Measurements from ENCODE around the gene ICA1L.
A peak's percentile ranks its signal among the peaks of the same experiment; 100 is the strongest.

Gene ICA1L

GRCh38 chr2:202831242-202832220, 40.0 kb downstream of the ICA1L start:
- Histone ChIP-seq H2AK5ac (ENCODE audit: low read depth, low read length) (no peak overlapping the region), H2AFZ (ENCODE audit: low read length) (no peak overlapping the region), H3K9me3 (replicated peaks in 1 of 2; ENCODE audit: control insufficient read depth in 2 of 2, insufficient read depth in 1 of 2, low read depth in 1 of 2, low read length in 2 of 2) (no peaks in the 10 kb centered on the region), H2BK5ac (ENCODE audit: low read length) (no peak overlapping the region), H2BK120ac (ENCODE audit: low read depth, low read length) (no peak overlapping the region), H3K27ac (replicated peaks; ENCODE audit: low read length) (no peak overlapping the region), H2BK15ac (ENCODE audit: low read length) (no peak overlapping the region), H2BK12ac (ENCODE audit: low read length) (no peak overlapping the region), H3K4me3 (ENCODE audit: low read length in 2 of 2) (no peak overlapping the region), H3K4ac (ENCODE audit: low read length) (no peak overlapping the region), H3K4me2 (ENCODE audit: insufficient read depth, low read length, poor library complexity, severe bottlenecking) (no peak overlapping the region), H3K14ac (ENCODE audit: low read length) (no peak overlapping the region), H4K8ac (ENCODE audit: low read depth, low read length) (no peak overlapping the region), H4K91ac (ENCODE audit: low read depth, low read length, poor library complexity) (no peak overlapping the region), H3K4me1 (ENCODE audit: control insufficient read depth in 2 of 2, insufficient read depth in 1 of 2, low read depth in 1 of 2, low read length in 2 of 2) (no peaks in the 10 kb centered on the region), H3K9ac (ENCODE audit: low read depth, low read length, poor library complexity) (no peak overlapping the region), H3K27me3 (ENCODE audit: control insufficient read depth in 3 of 3, insufficient read depth in 3 of 3, low read depth in 1 of 3, low read length in 3 of 3) (no peaks in the 10 kb centered on the region), H3K18ac (ENCODE audit: low read length) (no peak overlapping the region), H3K23ac (ENCODE audit: low read depth, low read length, poor library complexity) (no peak overlapping the region), H3K79me1 (ENCODE audit: low read depth, low read length) (no peaks in the 10 kb centered on the region), H3K36me3 (replicated peaks in 1 of 2; ENCODE audit: control insufficient read depth in 2 of 2, insufficient read depth in 2 of 2, low read length in 2 of 2) (no peaks in the 10 kb centered on the region)
- peak; percentile 17 for DNase-seq (ENCODE audit: low spot score)
- no CpG with 5 or more reads among the region's 6 CpGs for WGBS, 2 donors (ENCODE audit: extremely low coverage in 2 of 2, insufficient read length in 2 of 2, insufficient replicate concordance in 1 of 2)

DNA sequence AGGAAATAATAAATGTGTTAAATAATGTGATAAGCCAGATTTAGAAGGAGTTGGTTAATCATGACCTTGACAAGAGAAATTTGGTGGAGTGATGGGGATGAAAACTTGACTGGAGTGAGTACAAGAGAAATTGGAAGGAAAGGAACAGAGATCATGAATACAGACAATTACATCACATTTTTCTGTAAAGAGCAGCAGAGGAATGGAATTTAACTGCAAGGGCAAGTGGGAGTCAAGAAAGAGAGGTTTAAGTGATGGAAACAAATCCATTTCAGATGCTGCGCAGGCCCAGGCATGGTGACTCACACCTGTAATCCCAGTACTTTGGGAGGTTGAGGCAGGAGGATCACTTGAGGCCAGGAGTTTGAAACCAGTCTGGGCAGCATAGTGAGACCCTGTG, 46.7 kb downstream of the ICA1L start:
- no peak overlapping the region for H3K4me3 ChIP-seq (ENCODE audit: low read length in 2 of 2)
- H3K27ac ChIP-seq (replicated peaks; ENCODE audit: low read length) = no peak overlapping the region
- DNase-seq (ENCODE audit: low spot score) = no peak
- no peak overlapping the region for H2BK12ac ChIP-seq (ENCODE audit: low read length)
- H3K18ac ChIP-seq (ENCODE audit: low read length) = no peak overlapping the region
- no peak overlapping the region for H2BK120ac ChIP-seq (ENCODE audit: low read depth, low read length)
- no peak overlapping the region for H2BK15ac ChIP-seq (ENCODE audit: low read length)
- no peak overlapping the region for H3K14ac ChIP-seq (ENCODE audit: low read length)
- H2BK5ac ChIP-seq (ENCODE audit: low read length) = no peak overlapping the region
- no peaks in the 10 kb centered on the region for H3K27me3 ChIP-seq (ENCODE audit: control insufficient read depth in 3 of 3, insufficient read depth in 3 of 3, low read depth in 1 of 3, low read length in 3 of 3)
- no peak overlapping the region for H2AK5ac ChIP-seq (ENCODE audit: low read depth, low read length)
- H3K4me2 ChIP-seq (ENCODE audit: insufficient read depth, low read length, poor library complexity, severe bottlenecking) = no peak overlapping the region
- no CpG with 5 or more reads among the region's 1 CpG for WGBS, 2 donors (ENCODE audit: extremely low coverage in 2 of 2, insufficient read length in 2 of 2, insufficient replicate concordance in 1 of 2)
- H3K4ac ChIP-seq (ENCODE audit: low read length) = no peak overlapping the region
- no peaks in the 10 kb centered on the region for H3K36me3 ChIP-seq (replicated peaks in 1 of 2; ENCODE audit: control insufficient read depth in 2 of 2, insufficient read depth in 2 of 2, low read length in 2 of 2)
- no peak overlapping the region for H4K8ac ChIP-seq (ENCODE audit: low read depth, low read length)
- H3K23ac ChIP-seq (ENCODE audit: low read depth, low read length, poor library complexity) = no peak overlapping the region
- no peak overlapping the region for H2AFZ ChIP-seq (ENCODE audit: low read length)
- no peaks in the 10 kb centered on the region for H3K79me1 ChIP-seq (ENCODE audit: low read depth, low read length)
- H4K91ac ChIP-seq (ENCODE audit: low read depth, low read length, poor library complexity) = no peak overlapping the region
- H3K4me1 ChIP-seq (ENCODE audit: control insufficient read depth in 2 of 2, insufficient read depth in 1 of 2, low read depth in 1 of 2, low read length in 2 of 2) = no peaks in the 10 kb centered on the region
- H3K9ac ChIP-seq (ENCODE audit: low read depth, low read length, poor library complexity) = no peak overlapping the region
- H3K9me3 ChIP-seq (replicated peaks in 1 of 2; ENCODE audit: control insufficient read depth in 2 of 2, insufficient read depth in 1 of 2, low read depth in 1 of 2, low read length in 2 of 2) = no peaks in the 10 kb centered on the region

- no peak overlapping the region for H3K4ac ChIP-seq (ENCODE audit: low read length)
- no peak overlapping the region for H4K91ac ChIP-seq (ENCODE audit: low read depth, low read length, poor library complexity)
- no CpG with 5 or more reads among the region's 2 CpGs for WGBS, 2 donors (ENCODE audit: extremely low coverage in 2 of 2, insufficient read length in 2 of 2, insufficient replicate concordance in 1 of 2)
- H2BK15ac ChIP-seq (ENCODE audit: low read length) = no peak overlapping the region
- H3K18ac ChIP-seq (ENCODE audit: low read length) = no peak overlapping the region
- no peak overlapping the region for H3K23ac ChIP-seq (ENCODE audit: low read depth, low read length, poor library complexity)
- no peaks in the 10 kb centered on the region for H3K27me3 ChIP-seq (ENCODE audit: control insufficient read depth in 3 of 3, insufficient read depth in 3 of 3, low read depth in 1 of 3, low read length in 3 of 3)
- H3K4me3 ChIP-seq (ENCODE audit: low read length in 2 of 2) = no peak overlapping the region
- H3K4me2 ChIP-seq (ENCODE audit: insufficient read depth, low read length, poor library complexity, severe bottlenecking) = no peak overlapping the region
- no peak overlapping the region for H2BK5ac ChIP-seq (ENCODE audit: low read length)
- no peak overlapping the region for H2BK12ac ChIP-seq (ENCODE audit: low read length)
- H3K27ac ChIP-seq (replicated peaks; ENCODE audit: low read length) = no peak overlapping the region
- no peaks in the 10 kb centered on the region for H3K4me1 ChIP-seq (ENCODE audit: control insufficient read depth in 2 of 2, insufficient read depth in 1 of 2, low read depth in 1 of 2, low read length in 2 of 2)
- DNase-seq (ENCODE audit: low spot score) = no peak
- H3K9ac ChIP-seq (ENCODE audit: low read depth, low read length, poor library complexity) = no peak overlapping the region
- H3K79me1 ChIP-seq (ENCODE audit: low read depth, low read length) = no peaks in the 10 kb centered on the region
- no peak overlapping the region for H3K14ac ChIP-seq (ENCODE audit: low read length)
- H2AFZ ChIP-seq (ENCODE audit: low read length) = no peak overlapping the region
- no peaks in the 10 kb centered on the region for H3K9me3 ChIP-seq (replicated peaks in 1 of 2; ENCODE audit: control insufficient read depth in 2 of 2, insufficient read depth in 1 of 2, low read depth in 1 of 2, low read length in 2 of 2)
- no peak overlapping the region for H2BK120ac ChIP-seq (ENCODE audit: low read depth, low read length)
- no peak overlapping the region for H2AK5ac ChIP-seq (ENCODE audit: low read depth, low read length)
- peaks cover 0 to 3% of the 10 kb centered on the region in 2 donors for H3K36me3 ChIP-seq (replicated peaks in 1 of 2; ENCODE audit: control insufficient read depth in 2 of 2, insufficient read depth in 2 of 2, low read length in 2 of 2)
- no peak overlapping the region for H4K8ac ChIP-seq (ENCODE audit: low read depth, low read length)
These were observed 49.2 kb downstream of the ICA1L start for GRCh38 chr2:202822411-202822810.

DNA sequence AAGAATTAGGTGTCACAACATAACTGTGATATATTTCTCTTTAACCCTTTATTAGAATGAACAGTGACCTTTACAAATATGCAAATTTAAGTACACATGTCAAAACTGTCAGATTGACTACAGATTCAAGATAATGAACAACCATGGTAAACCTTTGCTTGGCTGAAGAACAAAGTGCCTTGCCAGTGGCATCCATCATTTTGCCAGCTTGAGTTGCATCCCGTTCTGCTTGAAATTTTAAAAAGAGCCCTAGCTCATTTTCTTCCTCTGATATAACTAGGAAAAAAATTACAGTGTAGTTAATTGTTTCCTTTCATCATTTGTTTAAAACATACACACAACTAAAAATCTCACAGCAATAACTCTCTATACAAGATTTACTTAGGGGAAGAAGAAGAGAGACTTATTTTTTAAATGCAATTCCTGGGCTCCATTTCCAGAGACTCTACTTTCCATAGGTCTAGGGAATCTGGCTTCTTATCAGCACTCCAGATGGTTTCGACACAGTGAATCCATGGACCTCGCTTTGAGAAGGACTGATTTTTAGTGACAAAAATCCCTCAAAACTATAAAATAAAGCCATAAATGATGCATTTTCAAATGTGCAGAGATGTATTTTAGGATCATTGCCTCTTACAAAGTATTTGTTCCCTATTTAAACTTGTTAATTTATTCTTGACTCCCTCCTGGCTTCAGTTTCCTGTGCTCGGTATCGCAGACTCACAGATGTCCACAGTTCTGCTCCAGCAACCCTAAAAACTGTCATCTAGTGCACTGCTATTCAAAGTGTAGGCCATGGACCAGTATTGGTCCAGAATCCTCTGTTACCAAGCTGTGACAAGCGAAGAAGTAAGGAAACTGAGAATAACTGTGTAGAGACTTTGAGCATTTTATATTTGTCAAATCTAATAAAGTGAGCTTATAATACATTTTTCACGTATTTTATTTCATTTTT, 50.1 kb downstream of the ICA1L start:
- no peaks in the 10 kb centered on the region for H3K4me1 ChIP-seq (ENCODE audit: control insufficient read depth in 2 of 2, insufficient read depth in 1 of 2, low read depth in 1 of 2, low read length in 2 of 2)

More for the DNA sequence above, 50.1 kb downstream of the ICA1L start:
- Histone ChIP-seq H3K18ac (ENCODE audit: low read length) (no peak overlapping the region), H3K9me3 (replicated peaks in 1 of 2; ENCODE audit: control insufficient read depth in 2 of 2, insufficient read depth in 1 of 2, low read depth in 1 of 2, low read length in 2 of 2) (no peaks in the 10 kb centered on the region), H3K23ac (ENCODE audit: low read depth, low read length, poor library complexity) (no peak overlapping the region), H2AFZ (ENCODE audit: low read length) (no peak overlapping the region), H3K36me3 (replicated peaks in 1 of 2; ENCODE audit: control insufficient read depth in 2 of 2, insufficient read depth in 2 of 2, low read length in 2 of 2) (peaks cover 0 to 3% of the 10 kb centered on the region in 2 donors), H2BK5ac (ENCODE audit: low read length) (no peak overlapping the region), H3K27ac (replicated peaks; ENCODE audit: low read length) (no peak overlapping the region), H3K9ac (ENCODE audit: low read depth, low read length, poor library complexity) (no peak overlapping the region), H4K8ac (ENCODE audit: low read depth, low read length) (no peak overlapping the region), H3K4me3 (ENCODE audit: low read length in 2 of 2) (no peak overlapping the region), H2BK15ac (ENCODE audit: low read length) (no peak overlapping the region), H2BK120ac (ENCODE audit: low read depth, low read length) (no peak overlapping the region), H2AK5ac (ENCODE audit: low read depth, low read length) (no peak overlapping the region), H2BK12ac (ENCODE audit: low read length) (no peak overlapping the region), H3K14ac (ENCODE audit: low read length) (no peak overlapping the region), H4K91ac (ENCODE audit: low read depth, low read length, poor library complexity) (no peak overlapping the region), H3K79me1 (ENCODE audit: low read depth, low read length) (no peaks in the 10 kb centered on the region), H3K27me3 (ENCODE audit: control insufficient read depth in 3 of 3, insufficient read depth in 3 of 3, low read depth in 1 of 3, low read length in 3 of 3) (no peaks in the 10 kb centered on the region), H3K4ac (ENCODE audit: low read length) (no peak overlapping the region), H3K4me2 (ENCODE audit: insufficient read depth, low read length, poor library complexity, severe bottlenecking) (no peak overlapping the region)
- DNase-seq (ENCODE audit: low spot score) = no peak
- WGBS, 2 donors (ENCODE audit: extremely low coverage in 2 of 2, insufficient read length in 2 of 2, insufficient replicate concordance in 1 of 2) = no CpG with 5 or more reads among the region's 7 CpGs
